CD4-positive, alpha-beta T cell treated with Interleukin-1 beta for 1 hour (primary cell): ENCODE data around the gene SYMPK.

Experiments
- DNase-seq, 2 donors: peaks; one replicate each; pipeline ENCODE4 v3.0.0-alpha.2; 2020 to 2022

The SYMPK gene

GRCh38 chr19:45824531-45825262 lies 38.2 kb downstream of the SYMPK start:
- no peak for DNase-seq

DNA sequence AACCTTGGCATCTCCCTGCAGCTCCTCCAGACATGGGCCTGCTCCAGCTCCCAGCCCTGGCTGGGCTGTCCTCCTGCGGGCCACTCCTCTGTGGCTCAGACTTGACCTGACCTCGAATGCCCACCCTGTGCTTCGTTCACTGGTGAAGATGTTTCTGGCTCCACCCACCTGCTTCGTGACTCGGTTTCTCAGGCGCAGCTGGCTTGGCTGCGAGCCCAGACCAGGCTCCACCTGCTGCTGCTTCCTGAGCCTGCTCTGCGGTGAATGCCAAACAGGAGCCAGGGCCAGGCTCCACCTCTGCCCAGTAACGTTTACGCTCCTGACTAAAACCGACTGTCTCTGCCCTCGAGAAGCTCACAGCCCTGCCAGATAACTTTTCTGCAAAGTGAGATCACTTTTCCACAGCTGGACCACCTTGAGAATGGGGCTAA lies 38.9 kb downstream of the SYMPK start:
- DNase-seq, result no peak

GRCh38 chr19:45823182-45823581 lies 39.8 kb downstream of the SYMPK start:
- DNase-seq, result no peak

- no peak for DNase-seq
Measured at GRCh38 chr19:45822716-45823115, 40.2 kb downstream of the SYMPK start.

GRCh38 chr19:45821570-45821969 lies 41.4 kb downstream of the SYMPK start:
- no peak for DNase-seq

DNA sequence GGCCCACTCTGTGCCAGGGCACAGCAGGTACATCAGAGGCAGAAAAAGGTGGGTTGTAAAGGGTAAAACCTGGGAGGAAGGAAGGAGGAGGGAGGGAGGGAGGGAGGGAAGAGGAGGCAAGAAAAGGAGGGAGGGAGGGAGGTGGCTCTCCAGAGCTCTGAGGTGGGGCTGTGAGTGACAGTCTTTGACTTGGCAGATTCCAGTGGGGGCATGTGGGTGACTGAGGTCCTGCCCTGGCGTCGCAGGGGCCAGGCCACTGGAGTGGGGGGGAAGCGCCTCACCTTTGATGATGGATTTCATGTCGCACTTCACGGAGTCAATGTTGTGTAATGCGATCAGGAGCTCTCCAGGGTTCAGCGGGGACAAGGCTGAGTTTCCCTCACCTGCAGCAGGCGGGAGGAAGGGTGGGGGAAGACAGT lies 41.8 kb downstream of the SYMPK start:
- no peak for DNase-seq

GRCh38 chr19:45820413-45821102 lies 42.4 kb downstream of the SYMPK start:
- no peak for DNase-seq

DNA sequence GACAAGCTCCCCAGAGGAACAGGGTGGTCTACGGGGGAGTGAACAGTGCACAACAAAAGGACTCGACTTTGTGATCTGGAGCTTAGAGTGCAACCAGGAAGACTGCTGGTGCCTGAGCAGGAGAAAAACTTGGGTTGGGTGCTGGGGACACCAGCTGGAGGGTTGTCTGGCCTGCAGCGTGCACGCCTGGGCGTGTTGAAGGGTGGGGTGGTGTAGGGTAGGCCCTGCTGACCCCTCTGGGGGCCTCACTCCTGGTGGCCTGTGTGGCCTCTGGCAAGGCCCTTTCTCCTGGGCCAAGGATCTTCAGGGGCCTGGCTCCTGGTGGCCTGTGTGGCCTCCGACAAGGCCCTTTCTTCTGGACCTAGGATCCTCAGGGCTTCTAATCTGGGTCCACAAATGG lies 43.2 kb downstream of the SYMPK start:
- no peak for DNase-seq

GRCh38 chr19:45817725-45818301 lies 45.1 kb downstream of the SYMPK start:
- DNase-seq, result no peak

GRCh38 chr19:45817010-45817724 lies 45.8 kb downstream of the SYMPK start:
- DNase-seq, result peak; percentile 95

DNA sequence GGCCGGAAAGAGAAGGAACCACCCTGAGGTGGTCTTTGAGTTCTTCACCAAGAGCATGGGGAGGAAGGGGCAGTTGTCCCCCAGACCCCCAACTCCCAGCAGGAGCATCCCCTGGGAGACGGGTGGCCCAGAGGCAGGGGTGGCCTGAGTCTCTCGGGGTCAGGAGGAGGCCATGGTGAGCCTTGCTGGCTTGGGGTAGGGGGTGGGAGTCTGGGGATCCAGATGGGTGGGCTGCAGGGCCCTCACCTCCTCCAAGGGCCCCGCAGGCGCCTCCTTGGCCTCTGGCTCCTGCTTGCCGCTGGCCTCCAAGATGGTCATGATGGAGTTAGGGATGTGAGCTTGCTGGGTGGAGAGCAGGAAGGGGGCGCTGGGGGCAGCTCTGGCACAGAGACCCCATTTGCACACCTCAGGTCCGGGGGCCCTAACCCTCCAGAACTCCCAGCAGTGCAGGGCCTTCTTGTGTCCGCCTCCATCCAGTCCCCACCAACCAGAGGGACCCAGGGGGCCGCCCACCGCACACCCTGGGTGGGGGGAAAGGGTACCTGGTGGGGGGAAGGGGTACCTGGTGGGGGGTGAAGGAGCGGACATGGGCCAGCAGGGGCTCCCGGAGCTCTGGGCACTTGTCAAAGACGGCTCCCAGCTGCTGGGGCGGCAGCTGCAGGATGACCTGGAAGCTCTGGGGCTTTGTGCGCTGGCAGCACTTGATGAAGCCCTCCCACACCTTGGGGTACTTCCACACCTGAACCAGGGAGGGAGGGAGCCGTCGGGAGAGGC lies 46.5 kb downstream of the SYMPK start:
- no peak for DNase-seq

- DNase-seq, result no peak
Measured at GRCh38 chr19:45815481-45816216, 47.3 kb downstream of the SYMPK start.

GRCh38 chr19:45814851-45815480 lies 48.0 kb downstream of the SYMPK start, which contains the start of gene RSPH6A:
Gene RSPH6A, minus strand, starts transcription at chr19:45815308. Its CDS starts 132 bp downstream, at chr19:45815176.
- DNase-seq, result no peak

DNA sequence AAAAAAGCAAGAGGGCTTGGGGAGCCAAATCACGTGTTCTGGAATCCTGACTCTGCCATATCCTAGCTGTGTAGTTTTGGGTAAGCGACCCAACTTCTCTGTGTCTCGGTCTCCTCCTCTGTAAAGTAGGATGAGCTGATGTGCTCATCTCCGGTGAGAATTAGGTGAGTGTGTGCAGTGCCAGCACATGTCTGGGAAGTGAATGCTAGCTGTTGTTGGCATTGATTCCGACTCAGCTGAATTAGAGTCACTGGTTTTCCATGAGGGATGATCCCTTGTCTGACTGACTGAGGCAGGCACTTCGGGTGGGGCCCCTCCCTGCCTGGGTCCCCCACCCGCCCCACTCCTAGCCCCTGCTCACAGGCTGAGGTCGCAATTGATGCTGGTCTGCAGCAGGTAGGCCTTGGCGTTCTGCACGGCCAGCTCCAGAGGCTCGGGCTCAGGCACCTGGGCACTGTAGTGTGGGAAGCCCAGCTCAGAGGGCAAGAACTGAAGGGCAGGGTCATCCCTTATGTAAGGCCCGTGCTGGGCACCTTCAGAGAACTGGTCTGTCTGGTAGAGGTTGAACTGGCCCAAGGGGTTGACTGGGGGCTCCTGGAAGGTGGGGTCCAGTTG lies 48.7 kb downstream of the SYMPK start:
- DNase-seq, result no peak

DNA sequence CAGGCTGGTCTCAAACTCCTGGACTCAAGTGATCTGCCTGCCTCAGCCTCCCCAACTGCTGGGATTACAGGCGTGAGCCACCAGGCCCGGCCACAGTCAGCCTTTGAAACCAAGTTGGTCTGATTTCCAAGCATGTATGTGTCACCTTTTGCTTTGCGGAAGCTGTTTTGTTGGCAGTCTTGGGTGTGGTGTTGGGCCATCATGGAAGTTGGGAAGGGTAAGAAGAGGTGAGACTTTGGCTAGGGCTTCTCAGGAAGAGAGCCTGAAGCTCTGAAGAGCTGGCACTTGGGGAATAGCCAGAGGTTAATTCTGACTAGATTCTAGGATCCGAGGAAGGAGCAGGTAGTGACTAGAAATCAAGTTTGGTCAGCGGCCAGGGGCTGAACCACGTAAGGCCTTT lies 50.6 kb downstream of the SYMPK start:
- DNase-seq, result no peak

DNA sequence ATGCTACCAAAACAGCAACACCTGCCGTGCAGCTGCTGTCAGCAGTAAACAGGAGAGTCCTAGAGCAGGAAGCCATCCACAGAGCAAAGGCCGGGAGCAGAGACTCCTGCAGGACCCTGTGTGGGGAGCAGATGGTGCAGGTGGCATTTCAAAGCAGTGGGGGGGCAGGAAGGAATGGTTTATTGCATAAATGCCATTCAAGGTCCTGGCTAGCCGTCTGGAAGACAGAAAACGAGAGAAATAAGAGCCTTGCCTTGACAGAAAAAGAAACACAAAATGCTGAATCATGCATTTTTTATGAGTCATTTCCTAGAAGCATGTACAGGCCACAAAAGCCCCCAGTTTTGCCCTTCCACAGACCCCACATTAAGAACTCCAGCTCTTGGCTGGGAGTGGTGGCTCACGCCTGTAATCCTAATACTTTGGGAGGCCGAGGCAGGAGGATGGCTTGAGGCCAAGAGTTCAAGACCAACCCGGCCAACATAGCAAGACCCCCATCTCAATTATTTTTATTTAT lies 53.2 kb downstream of the SYMPK start:
- DNase-seq, result no peak

DNA sequence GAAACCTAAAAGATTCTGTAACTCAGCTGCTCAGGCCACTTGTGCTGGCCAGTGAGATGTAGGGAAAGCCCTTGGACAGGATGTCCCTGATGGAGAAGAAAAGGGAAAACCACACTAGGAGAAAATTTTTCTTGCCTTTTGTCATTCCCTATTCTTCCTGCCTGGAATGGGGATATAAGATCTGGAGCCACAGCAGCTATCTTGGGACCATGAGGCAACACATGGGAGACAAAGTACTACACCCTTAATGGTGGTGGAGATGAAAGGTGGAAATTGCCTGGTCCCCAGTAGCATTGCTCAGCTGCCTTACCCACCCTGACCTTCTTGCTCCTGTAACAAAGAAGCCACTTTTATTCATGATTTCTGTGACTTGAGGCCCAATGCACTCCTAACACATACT lies 57.2 kb downstream of the SYMPK start:
- no peak for DNase-seq

- DNase-seq, result no peak
Measured at GRCh38 chr19:45804959-45805230, 58.1 kb downstream of the SYMPK start.

DNA sequence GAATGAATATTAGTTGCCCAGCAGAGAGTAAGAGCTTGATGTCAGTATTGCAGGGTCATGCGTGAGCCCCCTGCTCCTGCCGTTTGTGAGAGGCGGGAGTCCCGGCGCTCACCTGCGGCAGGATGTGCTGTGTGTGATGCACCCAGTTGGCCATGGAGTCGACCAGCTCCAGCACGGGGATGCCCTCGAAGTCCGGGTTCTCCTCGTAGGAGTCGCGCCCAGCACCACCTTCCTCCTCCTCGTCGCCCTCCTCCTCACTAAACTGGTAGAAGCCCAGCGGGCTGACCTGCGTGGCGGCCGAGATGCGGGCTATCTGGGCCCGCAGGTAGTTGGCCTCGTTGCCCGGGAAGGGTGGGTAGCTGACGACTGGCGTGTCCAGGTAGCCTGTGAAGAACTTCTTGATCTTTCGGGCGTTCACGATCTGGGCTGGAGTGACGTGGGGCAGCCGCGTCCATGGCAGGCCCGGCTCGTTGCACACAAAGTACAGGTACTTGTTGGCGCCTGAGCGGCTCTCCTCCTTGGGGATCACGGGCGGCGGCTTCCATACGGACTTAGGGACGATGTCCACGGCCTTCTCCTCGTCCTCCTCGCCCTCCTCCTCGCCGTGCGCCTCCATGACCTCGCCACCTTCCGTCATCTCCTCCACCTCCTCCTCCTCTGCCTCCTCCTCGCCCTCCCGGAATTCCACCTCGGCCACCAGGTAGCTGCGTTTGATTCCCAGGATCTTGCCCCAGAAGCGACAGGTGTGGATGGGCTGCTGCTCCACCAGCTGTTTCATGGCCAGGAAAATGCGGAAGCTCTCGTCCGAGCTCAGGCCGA lies 58.6 kb downstream of the SYMPK start:
- no peak for DNase-seq

DNA sequence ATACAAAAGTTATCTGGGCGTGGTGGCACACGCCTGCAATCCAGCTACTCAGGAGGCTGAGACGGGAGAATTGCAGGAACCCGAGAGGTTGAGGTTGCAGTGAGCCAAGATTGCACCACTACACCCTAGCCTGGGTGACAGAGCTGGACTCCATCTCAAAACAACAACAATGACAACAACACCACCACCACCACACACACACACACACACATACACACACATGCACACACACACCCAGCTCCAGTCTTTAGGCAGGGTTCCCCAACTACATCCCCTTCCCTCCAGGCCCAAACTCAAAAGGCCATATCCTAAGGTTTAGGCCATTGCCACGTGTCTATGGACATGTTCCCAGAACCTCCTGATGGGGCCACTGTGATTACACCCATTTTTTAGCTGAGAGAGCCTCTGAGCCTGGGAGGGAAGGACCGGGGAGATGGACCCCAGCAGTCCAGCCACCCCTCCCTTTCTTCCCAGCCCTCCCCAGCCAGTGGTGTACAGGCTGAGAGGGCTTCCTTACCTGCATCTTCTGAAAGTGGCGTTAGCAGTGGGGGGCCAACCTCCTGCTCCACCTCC lies 61.3 kb downstream of the SYMPK start:
- DNase-seq, result no peak
